GM21526 (cell line): ENCODE results near the gene ZNF771.
"Not testable (repeated sequence)": the region's sequence is repeated elsewhere in the genome, so short reads cannot be mapped to it uniquely, and the experiment has no call there.

ENCODE experiments used
- ATAC-seq: cut with Tn5 transposase; IDR thresholded peaks from one replicate; pipeline ENCODE4 v1.9.1; 2021; ENCODE audit warnings: moderate library complexity; ENCODE audit not compliant: unreplicated experiment, low FRiP score

Gene ZNF771

DNA sequence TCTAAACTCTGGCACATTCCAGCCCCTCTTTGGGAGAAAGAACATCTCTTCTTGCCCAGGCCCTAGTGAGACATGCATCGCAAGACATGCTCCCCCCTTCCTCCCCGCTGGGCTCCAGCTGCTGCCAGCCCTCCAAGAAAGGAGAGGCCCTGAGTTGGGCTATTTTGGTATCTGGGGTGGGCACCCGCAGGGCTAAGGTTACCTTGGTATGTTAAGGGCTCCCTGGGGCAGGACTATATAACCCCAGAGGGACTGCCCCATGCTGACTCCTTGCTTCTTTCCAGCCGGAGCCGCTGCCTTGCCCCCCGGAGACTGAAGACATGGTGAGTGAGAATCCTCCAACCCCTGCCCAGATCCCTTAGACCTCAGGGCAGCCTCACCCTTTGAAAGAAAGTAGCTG is 32.9 kb upstream of the ZNF771 start, which contains the start of gene MYL11:
MYL11 (plus strand) TSS at position 265 of the 400 bp plus-strand sequence; CDS start at position 321, 56 bp downstream.
- ATAC-seq = no peak

DNA sequence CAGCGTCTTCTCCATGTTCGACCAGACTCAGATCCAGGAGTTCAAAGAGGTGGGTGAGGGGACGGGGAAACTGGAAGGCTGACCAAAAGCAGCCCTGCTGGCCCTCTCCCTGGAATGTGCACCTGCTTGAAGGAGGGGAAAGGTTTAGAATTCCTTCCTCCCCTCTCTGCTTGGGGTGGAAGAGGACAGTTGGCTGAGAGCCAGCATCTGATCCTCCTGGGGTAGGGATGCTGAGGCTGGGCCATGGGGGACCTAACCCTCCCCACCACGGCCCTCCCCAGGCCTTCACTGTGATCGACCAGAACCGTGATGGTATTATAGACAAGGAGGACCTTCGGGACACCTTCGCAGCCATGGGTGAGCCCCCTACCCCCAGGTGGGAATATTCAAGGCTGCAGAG is 31.5 kb upstream of the ZNF771 start:
- ATAC-seq = no peak

DNA sequence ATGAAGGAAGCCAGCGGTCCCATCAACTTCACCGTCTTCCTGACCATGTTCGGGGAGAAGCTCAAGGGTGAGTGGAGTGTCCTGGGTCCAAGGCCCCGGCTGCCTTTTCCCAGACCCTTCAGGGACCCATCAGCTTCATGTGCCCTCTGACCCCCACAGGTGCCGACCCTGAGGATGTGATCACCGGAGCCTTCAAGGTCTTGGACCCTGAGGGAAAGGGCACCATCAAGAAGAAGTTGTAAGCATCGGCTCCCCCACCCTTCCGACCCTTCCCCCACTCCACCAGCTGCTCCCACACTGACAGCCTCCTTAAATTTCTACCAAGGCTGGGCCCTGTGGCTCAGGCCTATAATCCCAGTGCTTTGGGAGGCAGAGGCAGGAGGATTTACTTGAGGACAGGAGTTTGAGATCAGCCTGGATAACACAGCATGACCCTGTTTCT is 30.9 kb upstream of the ZNF771 start:
- no peak for ATAC-seq

DNA sequence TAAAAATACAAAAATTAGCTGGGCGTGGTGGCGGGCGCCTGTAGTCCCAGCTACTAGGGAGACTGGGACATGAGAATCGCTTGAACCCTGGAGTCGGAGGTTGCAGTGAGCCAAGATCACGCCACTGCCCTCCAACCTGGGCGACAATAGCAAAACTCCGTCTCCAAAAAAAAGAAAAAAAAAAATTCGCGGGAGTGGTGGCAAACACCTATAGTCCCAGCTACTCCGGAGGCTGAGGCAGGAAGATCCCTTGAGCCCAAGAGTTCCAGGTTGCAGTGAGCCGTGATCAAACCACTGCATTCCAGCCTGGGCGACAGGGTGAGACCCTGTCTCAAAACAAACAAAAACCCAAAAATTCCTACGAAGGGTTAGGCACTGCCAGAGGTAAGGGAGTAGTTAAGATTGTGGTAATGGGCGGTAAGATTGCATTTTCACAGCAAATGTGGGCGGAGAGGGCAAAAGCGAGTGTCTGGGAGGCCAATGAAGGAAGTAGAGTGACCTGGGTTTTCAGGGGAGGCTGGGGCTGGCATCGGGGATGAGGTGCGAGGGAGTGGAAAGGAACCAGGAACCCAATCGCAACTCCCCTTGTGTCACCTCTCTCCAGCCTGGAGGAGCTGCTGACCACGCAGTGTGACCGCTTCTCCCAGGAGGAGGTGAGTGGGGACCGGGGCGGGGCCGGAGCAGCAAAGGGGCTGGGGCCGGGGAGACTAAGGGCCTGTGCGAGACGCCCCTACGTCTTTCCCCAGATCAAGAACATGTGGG is 30.2 kb upstream of the ZNF771 start:
- ATAC-seq = no peak

DNA sequence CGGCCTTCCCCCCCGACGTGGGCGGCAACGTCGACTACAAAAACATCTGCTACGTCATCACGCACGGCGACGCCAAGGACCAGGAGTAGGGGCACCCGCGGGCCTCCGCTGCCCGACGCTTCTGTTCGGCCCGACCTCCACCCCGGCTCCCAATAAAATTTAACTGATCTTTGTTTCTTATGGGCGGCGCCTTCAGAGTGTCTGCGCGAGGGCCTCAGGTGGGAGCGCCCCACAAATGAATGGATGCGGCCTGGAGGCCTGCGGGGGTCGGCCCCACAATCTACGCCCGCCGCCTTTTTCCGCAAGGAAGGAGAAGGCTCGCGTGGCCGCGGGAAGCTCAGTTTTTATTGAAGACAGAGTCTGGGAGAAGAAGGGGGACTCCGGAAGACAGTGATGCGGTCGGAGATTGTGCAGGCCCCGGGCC is 29.6 kb upstream of the ZNF771 start:
- peak; percentile 28 for ATAC-seq

DNA sequence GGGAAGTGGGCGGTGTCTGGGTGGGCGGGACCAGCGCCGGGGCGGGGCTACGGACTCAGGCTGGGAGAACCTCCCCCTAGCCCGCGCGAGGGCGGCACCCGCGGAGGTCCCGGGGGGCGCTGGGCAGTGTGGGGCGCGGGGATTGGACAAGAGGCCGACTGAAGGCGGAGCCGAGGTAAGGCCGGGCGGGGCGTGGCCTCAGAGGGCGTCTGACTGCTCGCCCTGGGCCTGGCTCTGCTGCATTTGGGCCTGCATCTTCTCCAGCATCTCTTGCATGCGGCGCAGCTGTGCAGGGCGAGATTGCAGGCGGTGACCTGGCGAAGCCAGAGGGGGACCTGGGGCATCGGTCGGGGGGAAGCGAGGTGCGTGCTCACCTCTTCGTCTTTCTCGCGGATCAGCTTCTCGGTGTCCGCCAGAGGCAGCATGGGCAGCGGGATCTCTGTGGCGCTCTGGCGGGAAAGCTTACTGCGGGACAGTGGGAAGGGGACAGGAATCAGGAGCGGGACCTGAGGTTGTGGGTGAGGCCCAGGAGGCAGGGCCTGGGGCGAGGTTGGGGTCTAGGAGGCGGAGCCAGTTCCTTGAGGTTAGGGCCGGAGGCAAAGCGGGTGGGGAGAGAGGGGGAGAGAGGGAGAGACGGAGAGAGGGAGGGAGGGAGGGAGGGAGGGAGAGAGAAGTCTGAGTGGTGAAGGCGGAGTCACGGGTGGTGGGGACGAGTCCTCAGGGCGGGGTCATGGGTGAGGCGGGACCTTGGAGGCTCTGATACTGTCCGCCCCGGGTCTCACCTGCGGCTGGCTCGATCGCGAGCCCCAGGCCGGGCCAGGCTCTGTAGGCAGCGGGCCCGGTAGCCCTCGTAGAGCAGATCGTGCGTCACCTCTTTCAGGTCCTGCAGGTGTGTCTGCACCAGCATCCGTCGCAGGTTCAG is 28.9 kb upstream of the ZNF771 start:
- peak; percentile 72 for ATAC-seq

DNA sequence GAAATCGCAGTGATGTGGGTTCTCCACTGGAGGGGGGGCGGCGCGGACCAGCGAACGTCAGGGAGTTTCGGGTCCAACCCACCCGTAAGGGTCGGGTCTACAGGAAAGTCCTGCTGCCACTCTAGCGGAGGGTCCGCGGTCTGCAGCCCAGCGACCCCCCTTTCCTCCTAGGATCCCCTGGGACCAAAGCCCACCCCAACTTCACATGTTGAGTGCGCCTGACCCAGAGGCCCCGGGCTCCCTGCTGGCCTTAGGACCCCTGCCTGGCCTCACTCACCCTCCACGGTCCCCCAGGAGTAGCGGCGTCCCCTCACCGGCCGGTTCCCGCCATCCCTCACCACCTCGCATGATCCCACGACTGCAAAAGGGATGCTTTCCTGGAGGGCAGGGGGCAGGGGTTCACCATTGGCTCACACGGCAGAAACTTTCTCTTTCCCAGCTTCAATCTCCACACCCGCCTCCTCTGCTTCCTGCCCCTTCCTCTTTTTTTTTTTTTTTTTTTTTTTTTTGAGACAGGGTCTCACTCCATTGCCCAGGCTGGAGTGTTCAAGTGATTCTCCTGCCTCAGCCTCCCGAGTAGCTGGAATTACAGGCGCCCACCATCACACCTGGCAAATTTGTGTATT is 28.1 kb upstream of the ZNF771 start:
- no peak for ATAC-seq

DNA sequence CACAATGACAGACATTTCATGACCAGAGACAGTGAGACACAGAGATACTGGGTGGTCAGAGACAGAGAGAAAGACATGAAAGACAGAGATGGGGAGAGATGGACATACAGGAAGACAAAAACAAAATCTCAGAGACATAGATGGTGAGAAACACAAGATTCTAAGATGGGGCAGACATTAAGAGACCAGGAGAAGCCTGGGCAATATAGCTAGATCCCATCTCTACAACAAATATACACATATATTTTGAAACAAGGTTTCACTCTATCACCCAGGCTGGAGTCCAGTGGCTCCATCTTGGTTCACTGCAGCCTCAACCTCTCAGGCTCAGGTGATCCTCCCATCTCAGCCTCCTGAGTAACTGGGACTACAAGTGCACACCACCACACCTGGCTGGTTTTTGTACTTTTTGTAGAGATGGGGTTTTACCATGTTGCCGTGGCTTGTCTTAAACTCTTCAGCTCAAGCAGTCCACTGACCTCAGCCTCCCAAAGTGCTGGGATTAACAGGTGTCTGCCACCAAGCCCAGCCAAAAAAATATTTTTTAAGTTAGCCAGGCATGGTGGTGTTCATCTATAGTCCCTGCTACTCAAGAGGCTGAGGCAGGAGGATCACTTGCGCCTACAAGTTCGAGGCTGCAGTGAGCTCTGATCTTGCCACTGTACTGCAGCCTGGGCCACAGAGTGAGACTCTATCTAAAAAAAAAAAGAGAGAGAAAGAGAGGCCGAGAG is 27.2 kb upstream of the ZNF771 start:
- ATAC-seq = no peak

DNA sequence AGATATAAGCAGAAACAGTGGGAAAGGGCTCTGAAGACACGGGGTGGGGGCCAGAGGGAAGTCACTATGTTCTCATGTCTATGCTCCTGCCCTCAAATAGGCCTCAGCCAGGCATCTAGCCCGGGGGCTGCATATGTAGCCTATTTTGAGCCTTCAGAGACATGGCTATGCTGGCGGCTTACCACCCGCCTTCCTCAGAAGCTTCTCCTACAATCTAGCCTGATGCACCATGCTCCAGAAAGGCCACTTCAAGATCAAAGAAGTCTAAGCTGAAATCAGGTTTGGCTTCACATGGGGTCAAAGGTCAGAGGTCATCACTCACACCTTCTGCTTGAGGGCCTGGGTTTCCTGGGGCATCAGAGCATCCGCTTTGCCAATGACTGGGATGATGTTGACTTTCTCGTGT is 26.6 kb upstream of the ZNF771 start:
- no peak for ATAC-seq

DNA sequence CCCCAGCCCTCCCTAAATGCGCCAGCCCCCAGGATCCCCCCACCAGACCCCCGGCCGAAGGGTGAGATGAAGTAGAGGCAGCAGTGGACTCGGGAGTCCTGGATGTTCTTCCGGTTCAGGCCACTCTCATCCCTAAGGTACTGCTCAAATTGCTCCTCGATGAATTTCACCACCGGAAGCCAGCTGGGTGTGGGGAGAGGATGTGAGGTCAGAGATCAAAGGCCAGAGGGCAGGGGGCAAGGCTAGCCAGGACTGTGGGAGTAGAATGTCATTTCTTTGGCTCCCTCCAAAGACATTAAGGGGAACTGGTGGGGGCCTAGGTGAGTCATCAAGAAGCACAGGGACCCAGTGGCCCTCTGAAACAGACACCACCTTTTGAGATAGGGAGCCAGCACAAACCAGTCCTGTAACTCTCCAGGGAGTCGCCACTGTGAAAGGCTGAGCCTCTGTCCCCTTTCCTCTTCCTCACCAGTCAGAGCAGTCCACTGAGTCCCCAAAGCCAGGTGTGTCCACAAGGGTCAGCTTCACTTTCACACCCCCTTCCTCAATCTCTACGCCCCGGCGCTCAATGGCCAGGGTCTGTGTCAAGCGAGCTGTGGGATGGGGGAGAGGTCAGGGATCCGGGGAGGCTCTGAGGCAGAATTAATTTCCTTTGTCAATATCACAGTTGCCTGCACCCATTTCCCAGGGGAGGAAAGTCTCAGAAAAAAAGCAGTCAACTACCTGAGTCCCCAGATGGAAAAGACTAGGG is 25.9 kb upstream of the ZNF771 start:
- ATAC-seq = no peak

DNA sequence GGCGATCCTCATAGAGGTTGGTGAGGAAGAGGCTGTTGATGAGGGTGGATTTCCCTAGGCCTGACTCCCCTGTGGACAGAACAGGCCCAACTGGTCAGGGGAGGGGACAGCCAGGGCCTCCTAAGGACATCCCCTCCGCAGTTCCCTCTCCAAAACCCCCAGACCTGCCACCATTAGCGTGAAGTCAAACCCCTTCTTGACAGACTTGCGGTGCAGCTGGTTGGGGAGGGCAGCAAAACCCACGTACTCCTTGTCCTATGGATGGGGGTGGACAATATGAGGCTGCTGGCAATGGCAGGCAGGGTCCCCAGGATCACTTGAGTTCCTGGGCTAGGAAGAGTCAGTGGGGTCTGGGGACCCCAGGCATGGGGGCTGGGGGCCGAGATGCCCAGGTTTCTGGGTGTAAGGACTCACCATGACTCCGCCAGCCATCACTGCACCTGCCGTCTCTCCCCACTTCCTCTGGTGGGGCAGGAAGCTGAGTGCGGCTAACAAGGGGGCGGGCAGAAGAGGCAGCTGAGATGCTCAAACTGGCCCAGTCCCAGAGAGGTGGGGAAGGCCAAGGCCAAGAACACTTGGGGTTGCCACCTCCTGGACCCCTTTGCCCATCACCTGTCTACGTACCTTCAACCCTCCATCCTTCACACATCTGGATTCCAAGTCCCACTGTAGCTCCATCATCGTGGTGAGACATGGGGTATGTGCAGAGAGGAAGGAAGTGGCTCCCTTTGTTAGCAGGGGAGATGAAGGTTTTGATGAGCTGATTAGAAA is 25.1 kb upstream of the ZNF771 start, which contains the start of gene SEPTIN1:
SEPTIN1 (minus strand) TSS at position 451 of the 771 bp plus-strand sequence; CDS start at position 432, 19 bp downstream.
- no peak for ATAC-seq

DNA sequence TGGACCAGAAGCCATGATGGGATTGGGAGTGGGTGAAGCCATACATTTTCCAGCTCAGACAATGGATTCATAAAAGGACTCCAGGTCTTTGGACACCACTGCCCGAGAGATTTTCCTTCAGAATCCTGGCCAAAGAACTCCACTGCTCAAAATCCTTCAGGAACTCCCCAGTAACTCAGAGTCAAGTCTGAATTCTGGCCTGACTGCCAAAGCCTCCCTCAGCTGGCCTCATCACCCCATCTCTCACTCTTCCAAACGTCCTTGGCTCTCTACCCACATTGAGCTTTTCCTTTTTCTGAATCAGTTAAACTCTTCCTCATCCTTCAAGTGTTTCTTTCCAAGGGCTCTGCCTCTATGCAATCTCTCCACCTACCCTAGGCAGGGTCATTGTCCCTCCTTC is 23.9 kb upstream of the ZNF771 start:
- no peak for ATAC-seq

DNA sequence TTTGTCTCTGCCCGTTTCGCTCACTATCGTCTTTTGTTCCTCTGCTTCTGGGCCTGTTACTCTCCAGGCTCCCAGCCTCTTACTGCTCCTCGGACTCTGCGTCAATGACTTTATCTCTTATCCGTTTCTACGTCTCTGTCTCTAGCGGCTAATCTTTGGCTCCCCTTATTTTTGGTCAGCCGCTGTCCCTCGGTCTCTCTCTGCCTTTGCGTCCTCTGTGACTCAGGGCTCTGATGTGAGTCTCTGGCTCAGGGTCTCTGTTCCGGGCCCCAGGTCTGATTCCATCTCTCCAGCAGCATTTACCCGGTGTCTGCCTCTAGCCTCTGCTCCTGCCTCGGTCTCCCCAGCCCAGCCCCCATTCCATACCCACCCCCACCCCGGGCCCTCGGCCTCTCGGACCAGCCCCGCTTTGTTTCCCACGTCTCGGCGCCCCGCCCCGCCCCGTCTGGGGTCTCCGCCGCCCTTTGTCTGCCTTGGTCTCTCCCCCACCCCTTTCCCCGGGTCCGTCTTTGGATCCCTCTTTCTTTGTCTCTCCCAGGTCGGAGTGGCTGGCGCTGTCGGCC is 12.7 kb upstream of the ZNF771 start:
- no peak for ATAC-seq

DNA sequence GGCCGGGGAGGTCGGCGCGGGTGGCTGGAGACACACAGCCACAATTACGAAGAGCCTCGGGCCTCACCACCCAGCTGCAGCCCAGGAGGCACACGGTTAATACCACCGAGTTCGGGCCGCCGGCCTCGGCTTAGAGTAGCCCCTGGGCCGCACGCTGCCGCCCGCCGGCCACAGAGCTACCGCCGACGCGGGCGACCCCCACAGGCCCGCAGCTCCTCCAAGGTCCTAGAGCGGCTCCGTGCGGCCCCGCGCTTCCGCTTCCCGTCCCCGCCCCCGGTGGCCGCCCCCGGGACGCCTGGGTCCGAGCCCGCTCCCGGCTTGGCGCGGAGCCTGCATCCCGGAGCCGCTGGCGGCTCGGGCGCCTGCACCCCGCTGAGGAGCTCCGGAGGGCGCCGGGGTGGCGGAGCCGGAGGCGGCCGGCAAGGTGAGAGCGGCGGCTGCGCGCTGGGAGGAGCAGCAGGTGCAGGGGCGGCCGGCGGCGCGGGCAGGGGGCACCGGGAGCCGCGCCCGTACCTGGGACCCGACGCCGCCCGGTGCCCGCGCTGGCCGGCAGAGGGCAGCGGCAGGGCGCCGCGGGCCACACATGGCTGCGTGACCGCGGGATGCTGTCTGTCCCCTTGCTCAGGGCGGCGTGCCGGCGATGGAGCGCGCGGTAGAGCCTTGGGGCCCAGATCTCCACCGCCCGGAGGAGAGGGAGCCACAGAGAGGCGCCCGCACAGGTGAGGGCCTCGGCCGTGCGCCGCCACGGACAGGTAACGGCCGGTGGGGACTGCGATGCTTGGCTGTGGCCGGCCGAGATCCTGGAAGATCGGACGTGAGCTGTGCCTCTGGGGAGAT is 12.0 kb upstream of the ZNF771 start, which contains the start of gene ZNF48:
ZNF48 (plus strand) TSS at position 266 of the 837 bp plus-strand sequence; CDS start at position 641, 375 bp downstream.
- peak; percentile 47 for ATAC-seq

DNA sequence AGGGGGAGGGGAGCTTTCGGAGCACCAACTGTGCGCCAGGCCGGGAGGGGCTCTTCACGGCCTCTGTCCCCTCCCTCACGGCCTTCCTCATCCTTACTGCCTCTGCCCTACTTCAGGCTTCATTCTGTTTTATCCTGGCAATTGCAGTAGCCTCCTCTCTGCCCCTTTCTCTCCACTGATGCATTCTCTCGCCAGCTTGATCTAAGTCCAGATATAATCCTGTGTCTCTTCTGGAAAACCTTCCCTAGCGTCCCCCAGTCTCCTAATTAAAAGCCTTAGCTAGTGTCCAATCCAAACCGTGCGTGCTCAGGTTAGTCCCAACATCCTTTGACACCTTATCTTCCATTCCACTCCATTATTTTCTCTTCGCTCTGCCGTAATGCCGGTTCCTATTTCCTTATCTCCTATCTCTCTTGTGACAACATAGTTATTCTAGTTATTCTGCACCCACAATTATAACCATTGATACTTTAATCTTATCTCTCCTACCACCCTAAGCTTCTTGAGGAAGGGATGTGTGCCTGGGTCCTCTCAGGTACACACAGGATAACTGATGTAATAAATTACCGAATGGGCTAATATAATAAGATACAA is 11.3 kb upstream of the ZNF771 start:
- ATAC-seq = no peak

DNA sequence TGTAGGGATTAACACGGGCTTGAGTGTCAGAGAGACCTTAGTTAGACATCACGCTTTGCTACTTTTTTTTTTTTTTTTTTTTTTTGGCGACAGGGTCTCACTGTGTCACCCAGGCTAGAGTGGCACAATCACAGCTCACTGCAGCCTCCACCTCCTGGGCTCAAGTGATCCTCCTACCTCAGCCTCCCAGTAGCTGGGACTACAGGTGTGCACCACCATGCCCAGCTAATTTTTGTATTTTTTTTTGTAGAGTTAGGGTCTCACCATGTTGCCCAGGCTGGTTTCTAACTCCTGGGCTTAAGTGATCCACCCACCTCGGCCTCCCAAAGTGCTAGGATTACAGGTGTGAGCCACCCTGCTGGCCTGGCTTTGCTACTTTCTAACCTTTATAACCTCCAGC is 10.8 kb upstream of the ZNF771 start:
- not testable (repeated sequence) for ATAC-seq

DNA sequence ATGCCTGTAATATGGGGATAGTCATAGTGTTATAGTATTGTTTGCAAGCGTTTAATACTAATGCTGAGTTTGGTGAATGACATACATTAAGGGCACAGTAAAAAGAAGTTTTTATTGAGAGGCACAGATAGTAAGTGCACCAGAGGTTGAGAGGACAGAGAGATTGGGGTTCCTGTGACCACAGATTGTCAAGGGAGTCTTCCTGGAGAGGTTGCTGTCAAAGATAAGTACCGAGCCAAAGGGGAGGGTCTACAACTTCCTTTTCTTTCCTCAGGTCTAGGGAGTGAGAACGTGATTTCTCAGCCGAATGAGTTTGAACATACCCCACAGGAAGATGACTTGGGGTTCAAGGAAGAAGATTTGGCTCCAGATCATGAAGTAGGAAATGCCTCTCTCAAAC is 10.3 kb upstream of the ZNF771 start:
- ATAC-seq = no peak
